ENCODE measurements around the gene SLC12A5. TPM values are rescaled to one million over a fixed set of nuclear protein-coding genes. Genes with fewer than 3 reads are reported as not detected.

SLC12A5 gene
- total RNA-seq, 1 experiment from 2014 or later = not detected

- DNase-seq (ENCODE audit: extremely low read depth, low read depth) = no peak
Measured at GRCh38 chr20:46006022-46006705, 22.9 kb upstream of the SLC12A5 start.

DNA sequence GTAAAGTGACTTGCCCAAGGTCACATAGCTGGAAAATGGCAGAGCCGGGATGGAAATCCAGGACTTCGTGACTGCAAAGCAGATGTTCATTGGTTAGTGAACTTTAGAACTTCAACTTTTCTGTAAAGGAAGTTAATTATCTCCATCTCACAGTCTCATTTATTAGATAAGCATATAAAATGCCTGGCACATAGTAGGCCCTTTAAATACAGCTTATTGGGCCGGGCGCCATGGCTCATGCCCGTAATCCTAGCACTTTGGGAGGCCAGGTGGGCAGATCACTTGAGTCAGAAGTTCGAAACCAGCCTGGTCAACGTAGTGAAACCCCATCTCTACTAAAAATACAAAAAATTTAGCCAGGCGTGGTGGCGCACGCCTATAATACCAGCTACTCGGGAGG is 22.1 kb upstream of the SLC12A5 start:
- DNase-seq (ENCODE audit: extremely low read depth, low read depth) = no peak

- no peak for DNase-seq (ENCODE audit: extremely low read depth, low read depth)
Measured at GRCh38 chr20:46007671-46008070, 21.3 kb upstream of the SLC12A5 start.

DNA sequence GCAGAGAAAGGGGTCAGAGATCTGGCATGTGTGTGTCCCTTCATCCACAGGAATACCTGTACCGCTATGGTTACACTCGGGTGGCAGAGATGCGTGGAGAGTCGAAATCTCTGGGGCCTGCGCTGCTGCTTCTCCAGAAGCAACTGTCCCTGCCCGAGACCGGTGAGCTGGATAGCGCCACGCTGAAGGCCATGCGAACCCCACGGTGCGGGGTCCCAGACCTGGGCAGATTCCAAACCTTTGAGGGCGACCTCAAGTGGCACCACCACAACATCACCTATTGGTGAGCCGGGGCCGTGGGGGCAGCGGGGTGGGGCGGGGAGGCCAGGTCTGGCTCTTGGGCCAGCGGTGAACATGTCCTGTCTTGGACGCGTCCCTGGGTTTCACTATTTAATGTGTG is 19.2 kb upstream of the SLC12A5 start:
- no peak for DNase-seq (ENCODE audit: extremely low read depth, low read depth)

- no peak for DNase-seq (ENCODE audit: extremely low read depth, low read depth)
Measured at GRCh38 chr20:46010491-46011391, 18.3 kb upstream of the SLC12A5 start.

- peak; percentile 57 for DNase-seq (ENCODE audit: extremely low read depth, low read depth)
Measured at GRCh38 chr20:46011631-46012482, 17.2 kb upstream of the SLC12A5 start.

GRCh38 chr20:46012921-46013320 is 16.1 kb upstream of the SLC12A5 start:
- no peak for DNase-seq (ENCODE audit: extremely low read depth, low read depth)

DNA sequence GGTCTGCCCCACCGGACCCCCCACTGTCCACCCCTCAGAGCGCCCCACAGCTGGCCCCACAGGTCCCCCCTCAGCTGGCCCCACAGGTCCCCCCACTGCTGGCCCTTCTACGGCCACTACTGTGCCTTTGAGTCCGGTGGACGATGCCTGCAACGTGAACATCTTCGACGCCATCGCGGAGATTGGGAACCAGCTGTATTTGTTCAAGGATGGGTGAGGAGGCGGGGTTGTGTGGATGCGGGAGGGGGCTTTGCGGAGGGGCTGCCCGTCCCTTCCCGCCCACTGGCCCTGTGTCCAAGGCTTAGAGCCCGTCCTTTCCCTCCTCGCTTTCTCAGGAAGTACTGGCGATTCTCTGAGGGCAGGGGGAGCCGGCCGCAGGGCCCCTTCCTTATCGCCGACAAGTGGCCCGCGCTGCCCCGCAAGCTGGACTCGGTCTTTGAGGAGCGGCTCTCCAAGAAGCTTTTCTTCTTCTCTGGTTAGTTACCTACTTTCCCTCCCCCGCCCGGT is 15.6 kb upstream of the SLC12A5 start:
- no peak for DNase-seq (ENCODE audit: extremely low read depth, low read depth)

- peak; percentile 43 for DNase-seq (ENCODE audit: extremely low read depth, low read depth)
Measured at GRCh38 chr20:46013829-46014516, 15.0 kb upstream of the SLC12A5 start.

DNA sequence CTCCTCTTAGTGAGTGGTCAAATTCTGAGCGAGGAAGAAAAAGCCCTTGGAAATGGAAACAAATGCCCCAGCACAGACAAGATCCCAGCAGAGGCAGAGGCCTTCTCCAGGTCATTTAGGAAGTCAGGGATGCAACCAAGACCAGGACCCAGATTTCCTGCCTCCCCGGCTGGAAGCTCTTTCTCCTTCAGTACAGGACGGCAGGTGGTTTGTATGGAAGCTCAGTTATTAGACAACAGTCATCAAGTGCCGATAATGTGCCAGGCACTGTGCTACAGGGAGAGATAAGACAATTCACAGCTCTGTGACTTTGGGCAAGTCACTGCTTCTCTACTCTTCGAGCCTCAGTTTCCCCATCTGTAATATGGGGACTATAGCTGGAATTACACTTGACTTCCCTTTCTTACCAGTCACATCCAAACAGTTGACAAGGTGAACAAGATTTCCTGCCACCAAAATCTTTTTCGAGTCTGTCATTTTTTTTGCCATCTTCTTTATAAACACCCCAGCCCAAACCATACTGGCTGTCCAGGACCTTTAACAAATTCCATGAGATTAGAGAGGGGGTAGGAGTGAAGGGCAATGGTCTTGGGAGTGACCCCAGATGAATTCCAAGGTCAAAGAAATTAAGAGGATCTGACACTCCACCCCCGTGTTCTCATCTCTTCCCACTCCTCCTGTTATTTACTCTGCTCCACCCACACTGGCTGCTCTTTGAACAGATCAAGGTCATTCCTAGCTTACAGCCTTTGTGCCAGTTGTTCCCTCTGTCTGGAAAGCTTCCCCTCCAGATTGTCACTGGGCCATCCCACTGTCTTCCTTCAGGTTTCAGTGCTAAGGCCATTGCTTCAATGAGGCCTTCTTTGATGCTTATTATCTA is 14.3 kb upstream of the SLC12A5 start:
- DNase-seq (ENCODE audit: extremely low read depth, low read depth) = no peak

- no peak for DNase-seq (ENCODE audit: extremely low read depth, low read depth)
Measured at GRCh38 chr20:46017272-46017671, 11.7 kb upstream of the SLC12A5 start.

DNA sequence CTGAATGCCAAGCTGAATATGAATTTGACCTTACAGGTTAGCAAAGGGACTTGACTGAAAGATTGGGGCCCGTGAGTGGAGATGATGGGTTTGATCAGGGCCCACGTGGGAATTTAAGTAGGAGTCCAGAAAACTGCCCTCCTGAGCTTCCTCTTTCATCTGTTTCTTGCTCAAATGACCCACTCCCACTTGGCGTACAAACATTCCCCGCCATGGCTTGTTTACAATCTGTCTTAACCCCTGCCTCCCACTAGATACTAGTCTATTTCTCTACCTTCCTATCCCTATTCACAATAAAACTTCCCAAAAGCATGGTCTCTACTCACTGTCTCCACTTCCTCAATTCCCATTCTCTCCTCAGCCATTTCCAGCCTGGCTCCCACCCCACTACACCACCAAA is 10.9 kb upstream of the SLC12A5 start:
- no peak for DNase-seq (ENCODE audit: extremely low read depth, low read depth)

DNA sequence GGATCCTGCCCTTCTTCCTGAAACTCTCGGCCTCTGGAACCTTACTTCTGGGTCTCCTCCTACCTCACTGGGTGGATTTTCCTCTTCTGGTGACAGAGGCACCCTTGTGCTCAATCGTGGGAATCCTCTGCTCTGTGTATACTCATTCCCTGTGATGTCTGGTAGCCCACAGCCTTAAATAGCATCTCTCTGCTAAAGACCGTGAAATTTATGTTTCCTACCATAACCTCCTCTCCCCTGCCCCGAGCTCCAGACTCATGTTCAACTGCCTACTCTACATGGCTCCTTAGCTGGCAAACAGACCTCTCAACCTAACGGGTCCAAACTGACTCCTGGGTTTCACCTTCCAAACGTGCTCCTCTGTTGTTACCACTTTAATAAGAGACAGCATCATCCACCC is 10.4 kb upstream of the SLC12A5 start:
- no peak for DNase-seq (ENCODE audit: extremely low read depth, low read depth)

DNA sequence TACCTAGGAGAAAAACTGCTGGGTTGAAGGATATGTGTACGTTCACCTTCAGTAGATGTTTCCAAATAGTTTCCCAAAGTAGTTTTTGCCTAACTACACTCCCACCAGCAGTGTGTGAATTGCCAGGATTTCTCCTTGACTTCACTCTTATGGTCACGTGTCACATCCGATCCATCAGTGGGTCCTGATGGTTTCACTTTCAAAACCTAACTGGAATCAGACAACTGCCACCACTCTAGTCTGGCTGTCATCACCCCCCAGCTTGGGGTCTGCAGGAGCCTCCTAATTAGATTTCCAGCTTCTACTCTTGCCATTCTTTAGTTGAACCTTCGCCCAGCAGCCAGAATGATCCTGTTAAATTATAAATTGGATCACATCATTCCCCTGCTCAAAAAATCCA is 8.5 kb upstream of the SLC12A5 start:
- no peak for DNase-seq (ENCODE audit: extremely low read depth, low read depth)

GRCh38 chr20:46021361-46022359 is 7.4 kb upstream of the SLC12A5 start:
- no peak for DNase-seq (ENCODE audit: extremely low read depth, low read depth)

- DNase-seq (ENCODE audit: extremely low read depth, low read depth) = no peak
Measured at GRCh38 chr20:46022411-46023147, 6.4 kb upstream of the SLC12A5 start.

DNA sequence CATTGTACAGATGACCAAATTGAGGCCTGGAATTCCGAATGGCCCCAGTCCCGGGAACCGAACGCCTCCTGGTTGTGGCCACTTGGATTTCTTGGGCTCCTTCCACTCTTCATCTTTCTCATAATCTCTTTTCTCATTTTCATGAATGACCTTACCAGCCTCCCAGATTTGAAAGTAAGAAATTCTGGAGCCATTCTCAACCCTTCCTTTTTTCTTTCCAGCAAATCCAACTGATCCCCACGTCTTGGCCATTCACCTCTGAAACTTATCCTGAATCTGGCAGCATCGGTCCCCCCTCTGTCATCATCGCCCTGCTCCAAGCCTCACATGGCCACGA is 5.9 kb upstream of the SLC12A5 start:
- DNase-seq (ENCODE audit: extremely low read depth, low read depth) = no peak

DNA sequence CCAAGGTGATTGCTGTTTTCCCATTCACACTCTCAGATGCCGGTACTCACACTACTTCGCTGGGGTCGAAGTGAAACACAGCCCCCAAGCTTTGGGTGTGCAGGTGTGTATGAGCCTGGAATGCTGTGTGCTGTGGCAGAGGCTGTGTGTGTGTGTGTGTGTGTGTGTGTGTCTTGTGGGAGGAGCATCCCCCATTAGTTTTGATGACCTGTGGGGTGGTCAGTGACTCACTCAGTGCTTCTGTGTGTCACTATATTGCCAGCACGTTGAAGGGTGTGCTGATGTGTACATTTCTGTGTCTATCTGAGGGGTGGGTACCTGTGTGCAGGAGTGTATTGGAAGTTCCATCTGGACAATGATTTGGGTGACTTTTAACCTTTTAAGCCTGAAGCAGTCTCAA is 5.0 kb upstream of the SLC12A5 start:
- DNase-seq (ENCODE audit: extremely low read depth, low read depth) = no peak

Measured in NCI-H460 (cell line).